ENCODE data around the gene SMIM12.
A peak's percentile ranks its signal among the peaks of the same experiment; 100 is the strongest.
"Not testable (repeated sequence)": the region's sequence is repeated elsewhere in the genome, so short reads cannot be mapped to it uniquely, and the experiment has no call there.

SMIM12 gene

DNA sequence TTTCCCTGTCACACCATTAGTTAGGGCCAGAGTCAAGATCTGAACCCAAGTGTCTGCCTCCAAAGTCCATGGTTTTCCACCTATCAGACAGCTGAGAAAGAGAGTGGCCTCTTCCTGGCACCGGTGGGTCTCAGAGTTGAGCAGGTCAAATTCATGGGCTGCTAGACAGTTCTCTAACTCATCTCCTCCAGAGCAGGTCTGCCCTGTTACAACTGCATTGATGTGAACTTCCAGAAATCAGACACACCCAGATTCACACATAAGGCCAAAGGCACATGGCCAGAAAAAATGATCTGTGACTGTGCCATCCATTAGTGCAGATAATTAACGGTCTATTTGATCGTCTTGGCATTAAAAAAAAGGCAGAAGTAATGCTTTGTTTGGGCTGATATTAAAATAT is 17.5 kb downstream of the SMIM12 start:
- DNase-seq: no peak

DNA sequence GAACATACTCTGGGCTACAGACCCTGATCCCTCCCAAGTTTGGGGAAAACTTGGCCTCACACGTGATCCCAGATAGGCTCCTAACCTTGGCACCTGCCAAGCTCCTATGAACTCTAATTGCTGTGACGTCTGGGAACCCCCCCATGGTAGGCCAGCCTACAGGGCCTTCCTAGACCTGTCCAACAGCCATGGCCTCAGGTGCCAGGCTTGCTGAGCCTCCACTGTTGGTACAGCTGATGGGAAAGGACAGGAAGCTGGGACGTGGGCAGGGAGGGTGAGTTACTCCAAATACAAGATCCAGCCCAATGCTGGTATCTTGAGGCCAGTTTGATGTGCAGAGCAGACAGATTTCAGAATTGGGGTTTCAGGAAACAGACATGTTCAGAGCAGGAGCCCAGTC is 19.1 kb downstream of the SMIM12 start:
- DNase-seq: no peak

- no peak for DNase-seq
These were observed 19.8 kb downstream of the SMIM12 start for GRCh38 chr1:34839526-34840305.

DNA sequence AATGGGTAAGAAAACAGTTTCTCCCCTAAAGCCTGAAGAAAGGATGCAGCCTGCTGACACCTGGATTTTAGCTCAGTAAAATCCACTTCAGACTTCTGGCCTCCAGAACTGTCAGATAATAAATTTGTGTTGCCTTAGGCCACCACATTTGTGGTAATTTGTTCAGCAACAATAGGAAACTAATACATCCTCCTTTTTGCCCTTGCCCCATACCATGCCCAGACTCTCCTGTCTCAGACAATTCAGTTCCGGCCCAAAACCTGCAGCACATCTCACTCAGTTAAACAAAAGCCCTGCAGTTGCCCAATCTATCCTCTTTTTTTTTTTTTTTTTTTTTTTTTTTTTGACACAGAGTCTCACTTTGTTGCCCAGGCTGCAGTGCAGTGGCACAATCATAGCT is 25.8 kb downstream of the SMIM12 start:
- DNase-seq: peak; percentile 72

GRCh38 chr1:34831721-34832246 is 27.8 kb downstream of the SMIM12 start:
- DNase-seq: no peak

- DNase-seq: peak; percentile 94
These were observed 30.3 kb downstream of the SMIM12 start for GRCh38 chr1:34829250-34829649.

DNA sequence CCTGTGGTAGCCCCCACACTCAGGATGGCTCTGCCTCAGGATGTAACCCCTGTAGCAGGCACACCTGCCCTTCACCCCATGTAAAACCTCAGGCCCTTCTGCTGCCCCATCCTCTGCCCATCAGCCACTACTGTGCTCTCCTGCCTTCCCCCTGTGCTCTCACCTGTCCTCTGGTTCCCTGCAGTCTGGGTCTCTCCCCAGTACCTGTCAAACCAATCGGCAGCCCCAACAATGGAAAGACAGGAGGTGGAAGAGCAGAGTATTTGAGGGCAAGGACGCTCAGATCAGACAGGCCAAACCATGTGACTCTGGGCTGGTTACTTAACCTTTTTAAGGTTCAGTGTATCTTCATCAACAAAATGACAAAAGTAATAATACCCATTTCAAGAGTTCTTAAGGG is 30.9 kb downstream of the SMIM12 start:
- no peak for DNase-seq

GRCh38 chr1:34827341-34827941 is 32.1 kb downstream of the SMIM12 start:
- DNase-seq: no peak

- DNase-seq: peak; percentile 64
These were observed 34.0 kb downstream of the SMIM12 start for GRCh38 chr1:34825455-34826091.

DNA sequence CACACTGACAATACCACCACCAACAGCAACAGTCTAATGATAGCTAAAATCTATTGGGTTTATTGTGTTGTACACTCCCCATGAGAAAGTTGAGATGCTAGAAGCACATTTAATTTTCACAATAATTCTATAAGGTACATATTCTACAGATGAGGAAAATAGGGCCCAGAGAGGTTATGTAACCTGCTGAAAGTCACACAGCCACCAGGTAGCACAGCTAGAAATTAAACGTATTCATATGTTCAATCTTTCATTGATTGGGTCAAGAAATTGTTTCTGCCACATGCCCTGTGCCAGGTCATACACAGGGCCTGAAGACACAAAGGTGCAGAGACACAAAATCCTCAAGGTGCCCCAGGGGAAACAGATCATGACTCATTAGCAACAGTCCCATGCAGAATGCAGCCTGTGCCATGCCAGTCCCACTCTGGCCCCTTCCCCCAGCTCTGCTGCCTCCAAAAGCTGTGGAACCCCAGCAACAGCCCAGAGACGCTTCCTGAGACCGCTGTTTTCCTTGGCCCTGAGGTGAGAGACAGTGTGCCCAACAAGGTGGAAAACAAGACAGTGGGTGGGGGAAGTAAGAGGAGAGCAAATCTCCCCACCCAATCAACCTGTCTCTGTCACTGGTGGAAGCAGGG is 34.6 kb downstream of the SMIM12 start:
- no peak for DNase-seq

- peak; percentile 61 for DNase-seq
These were observed 37.3 kb downstream of the SMIM12 start for GRCh38 chr1:34822202-34822601.

- DNase-seq: not testable (repeated sequence)
These were observed 40.7 kb downstream of the SMIM12 start for GRCh38 chr1:34818862-34819261.

DNA sequence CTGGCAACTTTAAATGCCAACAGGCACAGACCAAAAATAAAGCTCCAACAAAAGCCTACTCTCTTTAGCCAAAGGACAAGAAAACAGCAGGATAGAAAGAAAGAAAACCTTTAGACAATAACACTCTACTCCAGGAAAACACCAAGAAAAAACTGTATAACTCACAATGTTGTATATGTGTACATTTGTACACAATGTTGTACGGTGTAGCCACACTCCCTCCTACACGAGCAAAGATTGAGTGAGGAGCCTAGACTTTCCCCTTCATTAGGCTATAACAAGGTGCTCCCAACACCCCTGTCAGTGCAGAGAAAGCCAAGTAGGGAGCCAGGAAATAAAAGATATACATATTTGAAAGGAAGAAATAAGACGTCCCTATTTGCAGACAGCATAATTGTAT is 42.8 kb downstream of the SMIM12 start:
- DNase-seq: no peak

DNA sequence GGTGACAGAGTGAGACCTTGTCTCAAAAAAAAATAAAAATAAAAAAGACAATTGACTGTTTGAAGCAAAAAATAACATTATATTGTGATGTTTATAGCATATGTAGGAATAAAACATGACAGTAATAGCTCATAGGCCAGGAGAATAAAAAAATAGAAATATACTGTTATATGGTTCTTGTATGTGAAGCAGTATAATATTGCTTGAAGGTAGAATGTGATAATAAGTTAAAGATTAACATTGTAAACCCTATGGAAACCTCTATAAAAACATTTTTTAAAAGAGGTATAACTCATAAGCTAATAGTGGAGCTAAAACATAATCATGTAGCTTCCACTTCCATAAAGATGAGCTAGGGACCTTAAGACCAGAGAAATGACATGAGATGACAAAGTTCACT is 43.2 kb downstream of the SMIM12 start:
- DNase-seq: no peak

DNA sequence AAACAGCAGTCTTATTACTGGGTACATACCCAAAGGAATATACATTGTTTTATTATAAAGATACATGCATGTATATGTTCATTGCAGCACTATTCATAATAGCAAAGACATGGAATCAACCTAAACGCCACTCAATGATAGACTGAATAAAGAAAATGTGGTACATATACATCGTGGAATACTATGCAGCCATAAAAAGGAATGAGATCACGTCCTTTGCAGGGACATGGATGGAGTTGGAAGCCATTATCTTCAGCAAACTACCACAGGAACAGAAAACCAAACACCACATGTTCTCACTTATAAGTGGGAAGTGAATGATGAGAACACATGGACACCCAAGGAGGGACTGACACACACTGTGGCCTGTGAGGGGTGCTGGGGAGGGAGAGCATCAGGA is 48.8 kb downstream of the SMIM12 start:
- not testable (repeated sequence) for DNase-seq

DNA sequence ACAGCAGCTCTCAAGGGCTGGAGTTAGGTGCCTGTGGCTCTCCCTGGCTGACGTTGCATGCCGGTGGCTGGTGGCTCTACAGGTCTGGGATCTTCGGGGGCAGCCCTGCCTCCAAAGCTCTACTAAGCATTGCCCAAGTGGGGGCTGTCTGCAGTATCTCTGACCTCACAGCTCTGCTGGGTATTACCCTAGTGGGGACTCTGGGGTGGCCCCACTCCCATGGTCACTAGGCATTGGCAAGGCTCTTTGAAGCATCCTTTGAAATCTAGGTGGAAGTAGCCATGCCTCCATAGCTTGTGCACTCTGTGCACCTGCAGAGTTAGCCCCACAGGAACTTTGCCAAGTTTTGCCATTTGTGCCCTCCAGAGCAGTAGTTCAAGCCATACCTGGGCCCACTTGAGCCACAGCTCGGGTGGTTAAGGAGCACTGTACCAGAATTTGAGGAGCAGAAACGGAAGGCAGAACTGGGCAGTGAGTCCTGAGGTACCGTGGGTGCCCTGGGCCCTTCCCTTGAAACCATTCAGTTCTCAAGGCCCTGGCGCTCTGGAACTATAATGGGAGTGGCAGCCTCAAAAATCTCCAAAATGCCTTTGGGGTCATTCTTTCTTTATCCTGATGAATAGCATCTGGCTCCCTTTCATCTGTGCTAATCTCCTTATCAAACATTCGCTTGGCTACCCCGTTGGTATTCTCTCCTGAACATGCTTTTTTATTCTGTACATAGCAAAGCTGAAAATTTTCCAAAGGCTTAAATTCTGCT is 51.3 kb downstream of the SMIM12 start:
- no peak for DNase-seq

GRCh38 chr1:34806396-34806795 is 53.2 kb downstream of the SMIM12 start:
- DNase-seq: no peak

- DNase-seq: no peak
These were observed 55.8 kb downstream of the SMIM12 start for GRCh38 chr1:34803770-34804169.

Data from hematopoietic multipotent progenitor cell treated with erythropoietin and hydrocortisone succinate and interleukin-3 and kit ligand, for 4 days (in vitro differentiated cells).